ENCODE data around the gene RUFY3.

DNA sequence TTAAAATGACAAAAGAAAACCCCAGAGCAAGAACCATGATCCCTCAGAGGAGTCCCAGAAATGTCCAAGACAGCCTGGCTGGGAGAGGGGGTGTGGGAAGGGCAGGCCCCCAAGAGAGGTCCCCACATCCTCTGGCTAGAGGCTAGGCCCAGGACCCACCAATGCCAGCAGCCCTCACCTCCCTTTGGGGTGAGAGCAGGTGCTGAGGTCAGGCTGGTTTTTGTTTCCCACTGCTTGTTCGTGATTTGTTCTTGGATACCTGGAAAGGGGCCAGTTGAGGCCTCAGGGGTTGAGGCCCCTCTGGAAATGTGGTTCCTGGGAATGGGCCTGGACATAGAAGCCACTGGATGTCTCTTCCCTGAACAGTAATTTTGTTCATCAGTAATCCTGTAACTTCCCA is 120.2 kb downstream of the RUFY3 start:
- TF ChIP-seq RFX5 (IDR thresholded peaks at IDR 0.05; ENCODE audit: low read depth, low read length) (no peak), CTCF (conservative IDR thresholded peaks at IDR 0.05; ENCODE audit: low read depth, low read length) (no peak), SMC3 (IDR thresholded peaks at IDR 0.05; ENCODE audit: low read depth, low read length) (no peak), POLR2A (IDR thresholded peaks at IDR 0.05; ENCODE audit: low read depth, low read length) (no peak), CEBPB (IDR thresholded peaks at IDR 0.05; ENCODE audit: low read depth, low read length) (no peak), MXI1 (IDR thresholded peaks at IDR 0.05; ENCODE audit: borderline replicate concordance, low read depth, low read length) (no peak), FOS (IDR thresholded peaks at IDR 0.05; ENCODE audit: low read depth, low read length) (no peak), MAZ (IDR thresholded peaks at IDR 0.05; ENCODE audit: borderline replicate concordance, low read depth, low read length) (no peak), RAD21 (IDR thresholded peaks at IDR 0.05; ENCODE audit: low read length) (no peak), MAFK (IDR thresholded peaks at IDR 0.05; ENCODE audit: low read depth, low read length) (no peak), RCOR1 (IDR thresholded peaks at IDR 0.05; ENCODE audit: insufficient replicate concordance, low read length) (no peak), CHD1 (IDR thresholded peaks at IDR 0.05; ENCODE audit: low read depth, low read length) (no peak)
- TF ChIP-seq, protein P1, sequence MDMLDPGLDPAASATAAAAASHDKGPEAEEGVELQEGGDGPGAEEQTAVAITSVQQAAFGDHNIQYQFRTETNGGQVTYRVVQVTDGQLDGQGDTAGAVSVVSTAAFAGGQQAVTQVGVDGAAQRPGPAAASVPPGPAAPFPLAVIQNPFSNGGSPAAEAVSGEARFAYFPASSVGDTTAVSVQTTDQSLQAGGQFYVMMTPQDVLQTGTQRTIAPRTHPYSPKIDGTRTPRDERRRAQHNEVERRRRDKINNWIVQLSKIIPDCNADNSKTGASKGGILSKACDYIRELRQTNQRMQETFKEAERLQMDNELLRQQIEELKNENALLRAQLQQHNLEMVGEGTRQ (IDR thresholded peaks at IDR 0.05; ENCODE audit: low read depth, low read length) = no peak

Measured in IMR-90 (cell line).